ENCODE measurements around the gene HMCN1. TPM values are rescaled to one million over a fixed set of nuclear protein-coding genes. Genes with fewer than 3 reads are reported as not detected.

Gene HMCN1
- total RNA-seq, 2 donors from 2014 or later: 6.5 to 7.4 TPM

GRCh38 chr1:186191511-186191910 is 457.3 kb downstream of the HMCN1 start:
- H3K9ac ChIP-seq (ENCODE audit: extremely low read depth, low read length, poor library complexity, severe bottlenecking): no peak overlapping the region
- no peak overlapping the region for H3K4me3 ChIP-seq (ENCODE audit: low read length)
- no peak overlapping the region for H3K4me3 Mint-ChIP-seq
- no peaks in the 10 kb centered on the region for H3K4me1 Mint-ChIP-seq
- no peaks in the 10 kb centered on the region for H3K27me3 ChIP-seq (ENCODE audit: control insufficient read depth, insufficient read depth, low read length, poor library complexity, severe bottlenecking)
- H3K36me3 Mint-ChIP-seq (ENCODE audit: low read depth): peaks cover 3% of the 10 kb centered on the region
- 93 to 94% methylated on average over 2 of the region's 2 CpGs for WGBS, 2 experiments (ENCODE audit: insufficient coverage in 1 of 2, insufficient read length in 1 of 2)
- DNase-seq: no peak
- no peak overlapping the region for H3K27ac Mint-ChIP-seq
- TF ChIP-seq CTCF (conservative IDR thresholded peaks at IDR 0.05): no peak
- H3K9me3 ChIP-seq (ENCODE audit: control insufficient read depth, low read length): no peaks in the 10 kb centered on the region
- no peaks in the 10 kb centered on the region for H3K9me3 Mint-ChIP-seq
- H3K27me3 Mint-ChIP-seq (ENCODE audit: insufficient read depth): no peaks in the 10 kb centered on the region
- H3K4me1 ChIP-seq (ENCODE audit: control insufficient read depth, insufficient read depth, low read length): peaks cover 4% of the 10 kb centered on the region
- no peak overlapping the region for H3K27ac ChIP-seq (ENCODE audit: low read depth, low read length)
- no peaks in the 10 kb centered on the region for H3K36me3 ChIP-seq (ENCODE audit: control insufficient read depth, insufficient read depth, low read length)

- Histone ChIP-seq H3K27ac (ENCODE audit: low read depth, low read length) (no peak overlapping the region), H3K27me3 (ENCODE audit: control insufficient read depth, insufficient read depth, low read length, poor library complexity, severe bottlenecking) (no peaks in the 10 kb centered on the region), H3K9me3 (ENCODE audit: control insufficient read depth, low read length) (no peaks in the 10 kb centered on the region), H3K4me3 (ENCODE audit: low read length) (no peak overlapping the region), H3K36me3 (ENCODE audit: control insufficient read depth, insufficient read depth, low read length) (no peaks in the 10 kb centered on the region), H3K9ac (ENCODE audit: extremely low read depth, low read length, poor library complexity, severe bottlenecking) (no peak overlapping the region), H3K4me1 (ENCODE audit: control insufficient read depth, insufficient read depth, low read length) (peaks cover 4% of the 10 kb centered on the region)
- TF ChIP-seq CTCF (conservative IDR thresholded peaks at IDR 0.05): no peak
- no peak for DNase-seq
- Mint-ChIP-seq H3K27me3 (ENCODE audit: insufficient read depth) (no peaks in the 10 kb centered on the region), H3K9me3 (no peaks in the 10 kb centered on the region), H3K36me3 (ENCODE audit: low read depth) (peaks cover 3% of the 10 kb centered on the region), H3K4me1 (no peaks in the 10 kb centered on the region), H3K4me3 (no peak overlapping the region), H3K27ac (no peak overlapping the region)
- WGBS, 2 experiments (ENCODE audit: insufficient coverage in 1 of 2, insufficient read length in 1 of 2): 89 to 100% methylated on average over 2 of the region's 2 CpGs
These were observed 459.0 kb downstream of the HMCN1 start for GRCh38 chr1:186193224-186193623.

GRCh38 chr1:186194107-186194756 is 460.0 kb downstream of the HMCN1 start:
- H3K4me1 ChIP-seq (ENCODE audit: control insufficient read depth, insufficient read depth, low read length): peaks cover 4% of the 10 kb centered on the region
- no peak overlapping the region for H3K27ac ChIP-seq (ENCODE audit: low read depth, low read length)
- TF ChIP-seq CTCF (conservative IDR thresholded peaks at IDR 0.05): no peak
- Mint-ChIP-seq H3K4me1 (no peaks in the 10 kb centered on the region), H3K9me3 (no peaks in the 10 kb centered on the region), H3K27me3 (ENCODE audit: insufficient read depth) (no peaks in the 10 kb centered on the region), H3K36me3 (ENCODE audit: low read depth) (peaks cover 3% of the 10 kb centered on the region), H3K27ac (no peak overlapping the region), H3K4me3 (no peak overlapping the region)
- H3K4me3 ChIP-seq (ENCODE audit: low read length): no peak overlapping the region
- no peaks in the 10 kb centered on the region for H3K27me3 ChIP-seq (ENCODE audit: control insufficient read depth, insufficient read depth, low read length, poor library complexity, severe bottlenecking)
- DNase-seq: no peak
- no peaks in the 10 kb centered on the region for H3K9me3 ChIP-seq (ENCODE audit: control insufficient read depth, low read length)
- no peaks in the 10 kb centered on the region for H3K36me3 ChIP-seq (ENCODE audit: control insufficient read depth, insufficient read depth, low read length)
- no peak overlapping the region for H3K9ac ChIP-seq (ENCODE audit: extremely low read depth, low read length, poor library complexity, severe bottlenecking)
- WGBS, 2 experiments (ENCODE audit: insufficient coverage in 1 of 2, insufficient read length in 1 of 2): 100% methylated on average over 1 to 2 of the region's 2 CpGs

Measured in endodermal cell (in vitro differentiated cells).